Endometrial microvascular endothelial cells (primary cell): ENCODE measurements around the gene AMER2. TPM values are rescaled to one million over a fixed set of nuclear protein-coding genes. Genes with fewer than 3 reads are reported as not detected.

Source experiments
- in situ Hi-C: cut with HindIII; loops from 2 replicates; pipeline ENCODE4 v1.10.0; 2017; ENCODE audit warnings: low sequenced_read_pairs, low pct_unique_long_range_greater_than_20kb; ENCODE audit errors: inconsistent ontology term
- total RNA-seq: library from RNA; depleted of rRNA; stranded (reverse); fragments of >200 nt; gene quantifications from one replicate; pipeline ENCODE4 v1.2.3, GENCODE V29; 2015; ENCODE audit errors: inconsistent ontology term

Gene AMER2
- not detected for total RNA-seq

GRCh38 chr13:25171517-25172302 lies at the start of gene AMER2:
AMER2 (minus strand) TSS chr13:25172288; CDS start chr13:25171619, 669 bp downstream.
- in situ Hi-C loops: no loop called here

- in situ Hi-C loops: no loop called here
Observed at GRCh38 chr13:25218019-25218418, 45.9 kb upstream of the AMER2 start.

- in situ Hi-C loops: no loop called here
Observed at GRCh38 chr13:25217023-25217885, 45.2 kb upstream of the AMER2 start.

- in situ Hi-C loops: no loop called here
Observed at GRCh38 chr13:25215253-25215575, 43.1 kb upstream of the AMER2 start.

- in situ Hi-C loops: no loop called here
Observed at GRCh38 chr13:25214491-25215252, 42.6 kb upstream of the AMER2 start.

- in situ Hi-C loops: no loop called here
Observed at GRCh38 chr13:25213715-25214114, 41.6 kb upstream of the AMER2 start.

- in situ Hi-C loops: no loop called here
Observed at GRCh38 chr13:25210842-25211569, 38.9 kb upstream of the AMER2 start.

GRCh38 chr13:25207291-25207810 lies 35.3 kb upstream of the AMER2 start:
- in situ Hi-C loops: no loop called here

- in situ Hi-C loops: no loop called here
Observed at GRCh38 chr13:25204863-25205262, 32.8 kb upstream of the AMER2 start.

GRCh38 chr13:25203127-25203740 lies 31.1 kb upstream of the AMER2 start:
- in situ Hi-C loops: no loop called here

GRCh38 chr13:25200783-25201182 lies 28.7 kb upstream of the AMER2 start:
- in situ Hi-C loops: no loop called here

- in situ Hi-C loops: no loop called here
Observed at GRCh38 chr13:25198647-25199046, 26.6 kb upstream of the AMER2 start.

GRCh38 chr13:25196971-25197370 lies 24.9 kb upstream of the AMER2 start:
- in situ Hi-C loops: no loop called here

GRCh38 chr13:25192936-25193335 lies 20.8 kb upstream of the AMER2 start:
- in situ Hi-C loops: no loop called here

- in situ Hi-C loops: no loop called here
Observed at GRCh38 chr13:25192489-25192888, 20.4 kb upstream of the AMER2 start.

- in situ Hi-C loops: no loop called here
Observed at GRCh38 chr13:25192052-25192451, 20.0 kb upstream of the AMER2 start.

GRCh38 chr13:25190771-25191170 lies 18.7 kb upstream of the AMER2 start:
- in situ Hi-C loops: no loop called here

- in situ Hi-C loops: no loop called here
Observed at GRCh38 chr13:25190256-25190655, 18.2 kb upstream of the AMER2 start.
